GM23338 (cell line): ENCODE results near the gene SPON2. TPM values are rescaled to one million over a fixed set of nuclear protein-coding genes. Genes with fewer than 3 reads are reported as not detected.

Source experiments
- ATAC-seq: fragments of 200-7000 bp; cut with Tn5 transposase; 3 replicates; pipeline ENCODE4 v1.9.1; 2020
- DNase-seq: peaks from one replicate; pipeline ENCODE4 v3.0.0-alpha.2; 2015; ENCODE audit warnings: low spot score
- H2AFZ ChIP-seq: fragments of 200-600 bp; sonication (generic); 2 replicates; pipeline ENCODE4 v1.8.0; 2016; ENCODE audit warnings: antibody characterized with exemption, mild to moderate bottlenecking, moderate library complexity
- H3F3A ChIP-seq: fragments of 200-600 bp; sonication (generic); replicated peaks from 2 replicates; pipeline ENCODE4 v1.8.0; 2017; ENCODE audit warnings: antibody characterized with exemption, mixed run types, low read depth
- H3K27ac ChIP-seq: fragments of 200-600 bp; sonication (generic); 2 replicates; pipeline ENCODE4 v1.6.1; 2016; ENCODE audit warnings: low read depth
- H3K27me3 ChIP-seq: fragments of 200-600 bp; sonication (generic); 2 replicates; pipeline ENCODE4 v1.8.0; 2016; ENCODE audit warnings: mild to moderate bottlenecking, mixed run types, moderate library complexity; ENCODE audit not compliant: insufficient read depth
- H3K36me3 ChIP-seq: fragments of 200-600 bp; sonication (generic); 2 replicates; pipeline ENCODE4 v1.8.0; 2016; ENCODE audit warnings: mild to moderate bottlenecking; ENCODE audit not compliant: insufficient read depth
- H3K4me1 ChIP-seq: fragments of 200-600 bp; sonication (generic); 2 replicates; pipeline ENCODE4 v1.8.0; 2016; ENCODE audit warnings: mild to moderate bottlenecking, moderate library complexity; ENCODE audit not compliant: insufficient read depth
- H3K4me2 ChIP-seq: fragments of 200-600 bp; sonication (generic); 2 replicates; pipeline ENCODE4 v1.7.1; 2017; ENCODE audit warnings: mixed run types
- H3K4me3 ChIP-seq: fragments of 200-600 bp; sonication (generic); 2 replicates; pipeline ENCODE4 v1.6.1; 2016; ENCODE audit warnings: mixed run types
- H3K79me2 ChIP-seq: fragments of 200-600 bp; sonication (generic); replicated peaks from 2 replicates; pipeline ENCODE4 v1.8.0; 2017; ENCODE audit warnings: mild to moderate bottlenecking; ENCODE audit not compliant: insufficient read depth
- H3K9me2 ChIP-seq: fragments of 200-600 bp; sonication (generic); 2 replicates; pipeline ENCODE4 v1.8.0; 2017; ENCODE audit not compliant: insufficient read depth
- H4K20me1 ChIP-seq: fragments of 200-600 bp; sonication (generic); replicated peaks from 2 replicates; pipeline ENCODE4 v1.8.0; 2017; ENCODE audit warnings: mild to moderate bottlenecking; ENCODE audit not compliant: insufficient read depth
- H3K27ac Mint-ChIP-seq: 2 replicates; pipeline ENCODE4 v1.8.0; 2020; ENCODE audit warnings: inconsistent platforms, mild to moderate bottlenecking, moderate library complexity, mixed read lengths
- H3K27me3 Mint-ChIP-seq: 3 replicates; pipeline ENCODE4 v1.8.0; 2022; ENCODE audit warnings: low read depth, mild to moderate bottlenecking, moderate library complexity, mixed read lengths, inconsistent platforms; ENCODE audit not compliant: insufficient read depth, poor library complexity
- H3K36me3 Mint-ChIP-seq: 3 replicates; pipeline ENCODE4 v1.8.0; 2021; ENCODE audit warnings: low read depth, mild to moderate bottlenecking, inconsistent platforms, moderate library complexity, mixed read lengths
- H3K4me1 Mint-ChIP-seq: 3 replicates; pipeline ENCODE4 v1.8.0; 2020; ENCODE audit warnings: mild to moderate bottlenecking, inconsistent platforms, mixed read lengths
- H3K4me3 Mint-ChIP-seq: 3 replicates; pipeline ENCODE4 v1.8.0; 2021; ENCODE audit warnings: moderate library complexity, mild to moderate bottlenecking, inconsistent platforms, mixed read lengths
- H3K9me3 Mint-ChIP-seq: 3 replicates; pipeline ENCODE4 v1.8.0; 2020; ENCODE audit warnings: moderate library complexity, mild to moderate bottlenecking, inconsistent platforms, mixed read lengths
- CREB1 ChIP-seq: fragments of 250-450 bp; sonication (Bioruptor Pico); IDR thresholded peaks from 2 replicates; pipeline ENCODE4 v1.5.0; 2020; ENCODE audit warnings: low read depth, mild to moderate bottlenecking, moderate library complexity
- ETS1 ChIP-seq: IDR thresholded peaks from 2 replicates; pipeline ENCODE4 v1.6.1; 2016; ENCODE audit warnings: antibody characterized with exemption
- EZH2 ChIP-seq: fragments of 200-600 bp; sonication (generic); IDR thresholded peaks from one replicate; pipeline ENCODE4 v1.8.0; 2017; ENCODE audit warnings: antibody characterized with exemption, mild to moderate bottlenecking, low read depth; ENCODE audit not compliant: unreplicated experiment
- EZH2phosphoT487 ChIP-seq: fragments of 200-600 bp; sonication (generic); IDR thresholded peaks from one replicate; pipeline ENCODE4 v1.8.1; 2018; ENCODE audit warnings: antibody characterized with exemption; ENCODE audit not compliant: unreplicated experiment
- JUNB ChIP-seq: IDR thresholded peaks from one replicate; pipeline ENCODE4 v1.6.1; 2016; ENCODE audit warnings: antibody characterized with exemption; ENCODE audit not compliant: unreplicated experiment
- NANOG ChIP-seq: IDR thresholded peaks from 2 replicates; pipeline ENCODE4 v1.6.1; 2016; ENCODE audit warnings: antibody characterized with exemption, borderline replicate concordance
- POLR2AphosphoS5 ChIP-seq: IDR thresholded peaks from 2 replicates; pipeline ENCODE4 v1.6.1; 2016; ENCODE audit warnings: antibody characterized with exemption, low read depth
- STAT1 ChIP-seq: IDR thresholded peaks from one replicate; pipeline ENCODE4 v1.6.1; 2016; ENCODE audit warnings: antibody characterized with exemption; ENCODE audit not compliant: unreplicated experiment
- ZNF114 ChIP-seq: fragments of 250-450 bp; sonication (Bioruptor Pico); IDR thresholded peaks from 2 replicates; pipeline ENCODE4 v1.5.0; 2020; ENCODE audit warnings: mild to moderate bottlenecking, moderate library complexity
- ZNF331 ChIP-seq: fragments of 250-450 bp; sonication (Bioruptor Pico); IDR thresholded peaks from 2 replicates; pipeline ENCODE4 v1.5.0; 2020; ENCODE audit warnings: low read depth, mild to moderate bottlenecking, moderate library complexity
- ZNF462 ChIP-seq: fragments of 250-450 bp; sonication (Bioruptor Pico); IDR thresholded peaks from 2 replicates; pipeline ENCODE4 v1.5.0; 2020; ENCODE audit warnings: mild to moderate bottlenecking, moderate library complexity
- polyA plus RNA-seq: library from polyadenylated mRNA; unstranded; fragments of >200 nt; fragmentation: Nextera tagmentation; extraction: Ambion mirVana; gene quantifications from 2 replicates; pipeline ENCODE4 v1.2.1, GENCODE V29; 2016
- total RNA-seq: library from RNA; depleted of rRNA; stranded (reverse); fragments of >200 nt; shearing (Covaris generic); gene quantifications from 2 replicates; pipeline ENCODE4 v1.2.3, GENCODE V29; 2014
- TF ChIP-seq, protein P1 (sequence below): IDR thresholded peaks from one replicate; pipeline ENCODE4 v1.6.1; 2018; ENCODE audit warnings: antibody characterized with exemption; ENCODE audit not compliant: unreplicated experiment
- TF ChIP-seq, protein P2 (sequence below), 2 experiments: fragments of 200-600 bp in 1 of 2; sonication (generic) in 1 of 2; conservative IDR thresholded peaks; 2 replicates each; pipeline versions ENCODE4 v1.5.1 to v1.6.1; 2016 to 2017; ENCODE audit warnings: antibody characterized with exemption in 2 of 2, low read depth in 2 of 2, mild to moderate bottlenecking in 2 of 2, moderate library complexity in 1 of 2

SPON2 gene
- total and polyA plus RNA-seq, 2 experiments from 2014 or later = 2.1 to 2.4 TPM

DNA sequence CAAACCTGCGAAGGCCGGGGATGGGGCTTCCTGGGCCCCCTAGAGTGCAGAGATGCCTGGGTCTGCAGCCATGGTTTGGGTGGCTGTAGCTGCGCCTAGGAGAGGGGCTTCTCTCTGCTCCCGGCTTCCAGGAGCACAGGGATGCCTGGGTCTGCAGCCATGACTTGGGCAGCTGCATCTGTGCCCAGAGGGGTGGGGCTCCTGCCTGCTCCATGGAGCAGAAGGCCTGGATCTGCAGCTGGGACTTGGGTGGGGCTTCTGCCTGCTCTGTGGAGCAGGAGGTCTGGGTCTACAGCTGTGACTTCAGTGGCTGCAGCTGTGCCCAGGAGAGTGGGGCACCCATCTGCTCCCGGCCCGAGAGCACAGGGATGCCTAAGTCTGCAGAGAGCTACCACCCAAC, 20.8 kb downstream of the SPON2 start:
- TF ChIP-seq, protein P1, sequence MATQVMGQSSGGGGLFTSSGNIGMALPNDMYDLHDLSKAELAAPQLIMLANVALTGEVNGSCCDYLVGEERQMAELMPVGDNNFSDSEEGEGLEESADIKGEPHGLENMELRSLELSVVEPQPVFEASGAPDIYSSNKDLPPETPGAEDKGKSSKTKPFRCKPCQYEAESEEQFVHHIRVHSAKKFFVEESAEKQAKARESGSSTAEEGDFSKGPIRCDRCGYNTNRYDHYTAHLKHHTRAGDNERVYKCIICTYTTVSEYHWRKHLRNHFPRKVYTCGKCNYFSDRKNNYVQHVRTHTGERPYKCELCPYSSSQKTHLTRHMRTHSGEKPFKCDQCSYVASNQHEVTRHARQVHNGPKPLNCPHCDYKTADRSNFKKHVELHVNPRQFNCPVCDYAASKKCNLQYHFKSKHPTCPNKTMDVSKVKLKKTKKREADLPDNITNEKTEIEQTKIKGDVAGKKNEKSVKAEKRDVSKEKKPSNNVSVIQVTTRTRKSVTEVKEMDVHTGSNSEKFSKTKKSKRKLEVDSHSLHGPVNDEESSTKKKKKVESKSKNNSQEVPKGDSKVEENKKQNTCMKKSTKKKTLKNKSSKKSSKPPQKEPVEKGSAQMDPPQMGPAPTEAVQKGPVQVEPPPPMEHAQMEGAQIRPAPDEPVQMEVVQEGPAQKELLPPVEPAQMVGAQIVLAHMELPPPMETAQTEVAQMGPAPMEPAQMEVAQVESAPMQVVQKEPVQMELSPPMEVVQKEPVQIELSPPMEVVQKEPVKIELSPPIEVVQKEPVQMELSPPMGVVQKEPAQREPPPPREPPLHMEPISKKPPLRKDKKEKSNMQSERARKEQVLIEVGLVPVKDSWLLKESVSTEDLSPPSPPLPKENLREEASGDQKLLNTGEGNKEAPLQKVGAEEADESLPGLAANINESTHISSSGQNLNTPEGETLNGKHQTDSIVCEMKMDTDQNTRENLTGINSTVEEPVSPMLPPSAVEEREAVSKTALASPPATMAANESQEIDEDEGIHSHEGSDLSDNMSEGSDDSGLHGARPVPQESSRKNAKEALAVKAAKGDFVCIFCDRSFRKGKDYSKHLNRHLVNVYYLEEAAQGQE = no peak
- TF ChIP-seq, protein P2, sequence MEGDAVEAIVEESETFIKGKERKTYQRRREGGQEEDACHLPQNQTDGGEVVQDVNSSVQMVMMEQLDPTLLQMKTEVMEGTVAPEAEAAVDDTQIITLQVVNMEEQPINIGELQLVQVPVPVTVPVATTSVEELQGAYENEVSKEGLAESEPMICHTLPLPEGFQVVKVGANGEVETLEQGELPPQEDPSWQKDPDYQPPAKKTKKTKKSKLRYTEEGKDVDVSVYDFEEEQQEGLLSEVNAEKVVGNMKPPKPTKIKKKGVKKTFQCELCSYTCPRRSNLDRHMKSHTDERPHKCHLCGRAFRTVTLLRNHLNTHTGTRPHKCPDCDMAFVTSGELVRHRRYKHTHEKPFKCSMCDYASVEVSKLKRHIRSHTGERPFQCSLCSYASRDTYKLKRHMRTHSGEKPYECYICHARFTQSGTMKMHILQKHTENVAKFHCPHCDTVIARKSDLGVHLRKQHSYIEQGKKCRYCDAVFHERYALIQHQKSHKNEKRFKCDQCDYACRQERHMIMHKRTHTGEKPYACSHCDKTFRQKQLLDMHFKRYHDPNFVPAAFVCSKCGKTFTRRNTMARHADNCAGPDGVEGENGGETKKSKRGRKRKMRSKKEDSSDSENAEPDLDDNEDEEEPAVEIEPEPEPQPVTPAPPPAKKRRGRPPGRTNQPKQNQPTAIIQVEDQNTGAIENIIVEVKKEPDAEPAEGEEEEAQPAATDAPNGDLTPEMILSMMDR (conservative IDR thresholded peaks at IDR 0.05; ENCODE audit: low read depth in 2 of 2) = no peak
- TF ChIP-seq ZNF462 (CRISPR knock-in tag) (no peak), EZH2phosphoT487 (no peak), POLR2AphosphoS5 (no peak), JUNB (no peak), ETS1 (no peak), CREB1 (no peak), STAT1 (no peak), ZNF114 (CRISPR knock-in tag) (no peak), ZNF331 (CRISPR knock-in tag) (no peak), EZH2 (no peak), NANOG (no peak)
- H3K27me3 Mint-ChIP-seq = peaks cover 11% of the 10 kb centered on the region
- H3K4me1 Mint-ChIP-seq = no peaks in the 10 kb centered on the region; the same call in 2 of the 3 replicates
- Histone ChIP-seq H3K27me3 (no peaks in the 10 kb centered on the region), H3K4me1 (no peaks in the 10 kb centered on the region), H3K9me2 (no peaks in the 10 kb centered on the region), H3K27ac (no peak overlapping the region), H3K79me2 (no peaks in the 10 kb centered on the region), H3K4me2 (no peak overlapping the region), H3K36me3 (no peaks in the 10 kb centered on the region), H3K4me3 (no peak overlapping the region), H3F3A (no peaks in the 10 kb centered on the region), H4K20me1 (no peaks in the 10 kb centered on the region; the same call in 1 of the 2 replicates), H2AFZ (no peak overlapping the region)
- DNase-seq (no peak), ATAC-seq (no peak)
- H3K9me3 Mint-ChIP-seq = peaks cover 41% of the 10 kb centered on the region
- H3K27ac Mint-ChIP-seq = no peak overlapping the region
- no peak overlapping the region for H3K4me3 Mint-ChIP-seq
- peaks cover 14% of the 10 kb centered on the region for H3K36me3 Mint-ChIP-seq
